Progenitor cell of endocrine pancreas (in vitro differentiated cells): ENCODE data around the gene MRPL37. TPM values are rescaled to one million over a fixed set of nuclear protein-coding genes. Genes with fewer than 3 reads are reported as not detected.
A peak's percentile ranks its signal among the peaks of the same experiment; 100 is the strongest.

Experiments
- DNase-seq: peaks from one replicate; pipeline ENCODE4 v3.0.0; 2021; ENCODE audit warnings: low spot score; ENCODE audit not compliant: unreplicated experiment
- H3K27ac Mint-ChIP-seq: 2 replicates; pipeline ENCODE4 v1.8.0; 2021; ENCODE audit warnings: mild to moderate bottlenecking, moderate library complexity, mixed read lengths
- H3K27me3 Mint-ChIP-seq: 2 replicates; pipeline ENCODE4 v1.8.0; 2021; ENCODE audit warnings: mixed read lengths
- H3K36me3 Mint-ChIP-seq: 2 replicates; pipeline ENCODE4 v1.8.0; 2022; ENCODE audit warnings: mixed read lengths; ENCODE audit not compliant: insufficient read depth
- H3K4me1 Mint-ChIP-seq: 2 replicates; pipeline ENCODE4 v1.8.0; 2021; ENCODE audit warnings: low read depth, mixed read lengths
- H3K4me3 Mint-ChIP-seq: 2 replicates; pipeline ENCODE4 v1.8.0; 2021; ENCODE audit warnings: low read depth, mild to moderate bottlenecking, moderate library complexity, mixed read lengths
- H3K9me3 Mint-ChIP-seq: 2 replicates; pipeline ENCODE4 v1.8.0; 2021; ENCODE audit warnings: low read depth, mixed read lengths
- CTCF ChIP-seq: fragments of 200-600 bp; sonication (generic); IDR thresholded peaks from one replicate; pipeline ENCODE4 v1.5.0; 2021; ENCODE audit warnings: antibody characterized with exemption, mild to moderate bottlenecking; ENCODE audit not compliant: unreplicated experiment
- total RNA-seq: library from RNA; stranded (reverse); gene quantifications from 2 replicates; pipeline ENCODE4 v1.2.1, GENCODE V29; 2021

MRPL37 gene
- total RNA-seq, 1 donor from 2014 or later = 61.9 TPM

DNA sequence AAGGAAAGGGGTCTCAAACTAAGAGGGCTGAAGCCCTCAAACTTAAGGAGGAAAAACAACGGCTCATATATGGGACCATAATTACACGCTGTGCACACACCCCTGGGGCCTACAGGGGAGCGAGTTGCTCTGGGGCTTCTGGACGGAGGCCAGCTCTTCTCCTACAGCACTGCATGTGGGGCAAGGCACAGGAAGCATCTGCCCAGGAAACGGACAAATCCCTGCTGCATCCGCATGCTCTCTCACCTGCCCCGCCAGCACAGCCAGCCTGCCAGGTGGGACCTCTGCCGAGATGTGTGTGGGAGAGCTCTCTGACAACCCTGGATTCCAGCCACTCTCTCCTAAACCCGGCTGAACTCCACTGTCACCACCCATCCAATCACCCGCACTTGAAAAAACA, 54.1 kb downstream of the MRPL37 start:
- no peak for TF ChIP-seq CTCF
- peak overlapping the region; percentile 49 for H3K27ac Mint-ChIP-seq
- DNase-seq = no peak
- H3K27me3 Mint-ChIP-seq = no peaks in the 10 kb centered on the region
- peaks cover 10% of the 10 kb centered on the region for H3K36me3 Mint-ChIP-seq
- H3K4me3 Mint-ChIP-seq = no peak overlapping the region
- H3K4me1 Mint-ChIP-seq = peaks cover 7% of the 10 kb centered on the region
- no peaks in the 10 kb centered on the region for H3K9me3 Mint-ChIP-seq

- H3K27ac Mint-ChIP-seq = no peak overlapping the region
- H3K4me1 Mint-ChIP-seq = peaks cover 7% of the 10 kb centered on the region
- peaks cover 10% of the 10 kb centered on the region for H3K36me3 Mint-ChIP-seq
- no peaks in the 10 kb centered on the region for H3K27me3 Mint-ChIP-seq
- no peaks in the 10 kb centered on the region for H3K9me3 Mint-ChIP-seq
- DNase-seq = no peak
- TF ChIP-seq CTCF = no peak
- no peak overlapping the region for H3K4me3 Mint-ChIP-seq
Measured at GRCh38 chr1:54255026-54255702, 55.2 kb downstream of the MRPL37 start.

- H3K27ac Mint-ChIP-seq = peak overlapping the region; percentile 6
- no peaks in the 10 kb centered on the region for H3K9me3 Mint-ChIP-seq
- H3K36me3 Mint-ChIP-seq = peaks cover 9% of the 10 kb centered on the region
- H3K4me3 Mint-ChIP-seq = no peak overlapping the region
- DNase-seq = no peak
- TF ChIP-seq CTCF = no peak
- H3K4me1 Mint-ChIP-seq = peaks cover 7% of the 10 kb centered on the region
- no peaks in the 10 kb centered on the region for H3K27me3 Mint-ChIP-seq
Measured at GRCh38 chr1:54256522-54257345, 56.8 kb downstream of the MRPL37 start.

GRCh38 chr1:54257346-54257620, 57.3 kb downstream of the MRPL37 start:
- peak overlapping the region; percentile 22 for H3K27ac Mint-ChIP-seq
- H3K36me3 Mint-ChIP-seq = peaks cover 9% of the 10 kb centered on the region
- H3K4me3 Mint-ChIP-seq = no peak overlapping the region
- peaks cover 7% of the 10 kb centered on the region for H3K4me1 Mint-ChIP-seq
- no peak for TF ChIP-seq CTCF
- no peaks in the 10 kb centered on the region for H3K27me3 Mint-ChIP-seq
- no peak for DNase-seq
- no peaks in the 10 kb centered on the region for H3K9me3 Mint-ChIP-seq

GRCh38 chr1:54257876-54258275, 57.9 kb downstream of the MRPL37 start:
- H3K36me3 Mint-ChIP-seq = peaks cover 9% of the 10 kb centered on the region
- no peak overlapping the region for H3K4me3 Mint-ChIP-seq
- H3K27me3 Mint-ChIP-seq = no peaks in the 10 kb centered on the region
- no peak for DNase-seq
- H3K9me3 Mint-ChIP-seq = no peaks in the 10 kb centered on the region
- no peak for TF ChIP-seq CTCF
- peak overlapping the region; percentile 38 for H3K27ac Mint-ChIP-seq
- H3K4me1 Mint-ChIP-seq = peaks cover 4% of the 10 kb centered on the region
